Parathyroid adenoma (tissue), 2 donors: ENCODE results near the gene NLRP1.

ENCODE experiments used
- H2AFZ ChIP-seq: fragments of 300-600 bp; sonication (generic); one replicate; pipeline ENCODE4 v1.7.0; 2017; ENCODE audit warnings: antibody characterized with exemption, mild to moderate bottlenecking
- H3K27ac ChIP-seq: fragments of 300-600 bp; sonication (generic); one replicate; pipeline ENCODE4 v1.7.0; 2017
- H3K27me3 ChIP-seq: fragments of 300-600 bp; sonication (generic); one replicate; pipeline ENCODE4 v1.7.0; 2017; ENCODE audit warnings: low read length; ENCODE audit not compliant: control insufficient read depth, insufficient read depth
- H3K36me3 ChIP-seq: fragments of 300-600 bp; sonication (generic); one replicate; pipeline ENCODE4 v1.7.0; 2017; ENCODE audit warnings: low read length; ENCODE audit not compliant: control insufficient read depth, insufficient read depth
- H3K4me1 ChIP-seq: fragments of 300-600 bp; sonication (generic); one replicate; pipeline ENCODE4 v1.7.0; 2017; ENCODE audit warnings: control low read depth
- H3K4me2 ChIP-seq: fragments of 300-600 bp; sonication (generic); one replicate; pipeline ENCODE4 v1.7.0; 2017; ENCODE audit warnings: low read length
- H3K4me3 ChIP-seq: fragments of 300-600 bp; sonication (generic); one replicate; pipeline ENCODE4 v1.7.0; 2017; ENCODE audit warnings: low read depth, low read length
- H3K79me2 ChIP-seq: fragments of 300-600 bp; sonication (generic); one replicate; pipeline ENCODE4 v1.7.0; 2017; ENCODE audit warnings: control low read depth
- H3K9ac ChIP-seq: fragments of 300-600 bp; sonication (generic); one replicate; pipeline ENCODE4 v1.7.0; 2017; ENCODE audit warnings: mild to moderate bottlenecking
- H3K9me3 ChIP-seq: fragments of 300-600 bp; sonication (generic); one replicate; pipeline ENCODE4 v1.7.0; 2017; ENCODE audit warnings: low read length; ENCODE audit not compliant: control insufficient read depth
- TF ChIP-seq, protein P1 (sequence below): fragments of 300-600 bp; sonication (generic); IDR thresholded peaks from one replicate; pipeline ENCODE4 v1.7.0; 2017; ENCODE audit warnings: antibody characterized with exemption, mild to moderate bottlenecking
- donor health status: primary hyperparathyroidism.

The NLRP1 gene

DNA sequence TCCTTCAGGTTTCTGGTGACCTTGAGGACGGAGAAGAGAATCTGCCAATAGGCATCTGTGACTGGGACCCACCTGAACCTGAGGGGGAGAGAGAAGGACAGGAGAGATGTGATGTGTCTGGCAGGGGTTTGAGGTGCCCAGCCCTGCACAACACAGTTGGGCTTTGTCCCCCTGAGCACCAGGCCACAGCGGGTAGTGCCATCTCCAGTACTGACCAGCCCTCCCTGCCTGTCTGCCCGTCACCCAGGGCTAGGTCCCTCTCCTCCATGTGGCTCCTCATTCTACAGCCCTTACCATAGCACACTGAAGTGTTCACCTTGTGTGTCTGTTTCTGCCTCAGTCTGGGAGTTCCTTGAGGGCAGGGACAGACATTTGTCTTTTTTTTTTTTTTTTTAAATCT is 30.8 kb downstream of the NLRP1 start:
- H2AFZ ChIP-seq = no peak overlapping the region
- no peaks in the 10 kb centered on the region for H3K9me3 ChIP-seq
- H3K4me2 ChIP-seq = no peak overlapping the region
- H3K36me3 ChIP-seq = no peaks in the 10 kb centered on the region
- no peaks in the 10 kb centered on the region for H3K27me3 ChIP-seq
- no peak overlapping the region for H3K27ac ChIP-seq
- H3K79me2 ChIP-seq = no peaks in the 10 kb centered on the region
- no peaks in the 10 kb centered on the region for H3K4me1 ChIP-seq
- H3K4me3 ChIP-seq = no peak overlapping the region
- TF ChIP-seq, protein P1, sequence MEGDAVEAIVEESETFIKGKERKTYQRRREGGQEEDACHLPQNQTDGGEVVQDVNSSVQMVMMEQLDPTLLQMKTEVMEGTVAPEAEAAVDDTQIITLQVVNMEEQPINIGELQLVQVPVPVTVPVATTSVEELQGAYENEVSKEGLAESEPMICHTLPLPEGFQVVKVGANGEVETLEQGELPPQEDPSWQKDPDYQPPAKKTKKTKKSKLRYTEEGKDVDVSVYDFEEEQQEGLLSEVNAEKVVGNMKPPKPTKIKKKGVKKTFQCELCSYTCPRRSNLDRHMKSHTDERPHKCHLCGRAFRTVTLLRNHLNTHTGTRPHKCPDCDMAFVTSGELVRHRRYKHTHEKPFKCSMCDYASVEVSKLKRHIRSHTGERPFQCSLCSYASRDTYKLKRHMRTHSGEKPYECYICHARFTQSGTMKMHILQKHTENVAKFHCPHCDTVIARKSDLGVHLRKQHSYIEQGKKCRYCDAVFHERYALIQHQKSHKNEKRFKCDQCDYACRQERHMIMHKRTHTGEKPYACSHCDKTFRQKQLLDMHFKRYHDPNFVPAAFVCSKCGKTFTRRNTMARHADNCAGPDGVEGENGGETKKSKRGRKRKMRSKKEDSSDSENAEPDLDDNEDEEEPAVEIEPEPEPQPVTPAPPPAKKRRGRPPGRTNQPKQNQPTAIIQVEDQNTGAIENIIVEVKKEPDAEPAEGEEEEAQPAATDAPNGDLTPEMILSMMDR = no peak
- H3K9ac ChIP-seq = no peak overlapping the region

DNA sequence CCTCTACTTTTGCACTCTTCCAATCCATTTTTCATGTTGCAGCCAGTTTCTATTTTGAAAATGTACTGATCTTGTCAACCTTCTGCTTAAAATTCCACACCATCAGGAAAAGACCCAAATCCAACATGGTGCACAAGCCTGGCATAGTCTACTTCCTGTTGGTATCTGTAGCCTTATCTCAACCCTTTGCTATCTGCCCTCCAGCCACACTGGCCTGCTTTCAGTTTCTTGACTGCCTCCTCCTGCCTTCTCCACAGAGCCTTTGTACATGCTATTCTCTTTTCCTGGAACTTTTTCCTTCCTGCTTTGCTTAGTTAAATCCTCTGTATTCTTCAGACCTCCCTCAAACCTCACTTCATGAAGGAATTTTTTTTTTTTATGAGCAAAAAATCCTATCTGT is 31.5 kb downstream of the NLRP1 start:
- H3K36me3 ChIP-seq = no peaks in the 10 kb centered on the region
- H3K4me2 ChIP-seq = no peak overlapping the region
- H3K9ac ChIP-seq = no peak overlapping the region
- H3K27ac ChIP-seq = no peak overlapping the region
- no peaks in the 10 kb centered on the region for H3K9me3 ChIP-seq
- TF ChIP-seq, protein P1 = no peak
- no peaks in the 10 kb centered on the region for H3K4me1 ChIP-seq
- H2AFZ ChIP-seq = no peak overlapping the region
- H3K4me3 ChIP-seq = no peak overlapping the region
- no peaks in the 10 kb centered on the region for H3K27me3 ChIP-seq
- H3K79me2 ChIP-seq = no peaks in the 10 kb centered on the region

DNA sequence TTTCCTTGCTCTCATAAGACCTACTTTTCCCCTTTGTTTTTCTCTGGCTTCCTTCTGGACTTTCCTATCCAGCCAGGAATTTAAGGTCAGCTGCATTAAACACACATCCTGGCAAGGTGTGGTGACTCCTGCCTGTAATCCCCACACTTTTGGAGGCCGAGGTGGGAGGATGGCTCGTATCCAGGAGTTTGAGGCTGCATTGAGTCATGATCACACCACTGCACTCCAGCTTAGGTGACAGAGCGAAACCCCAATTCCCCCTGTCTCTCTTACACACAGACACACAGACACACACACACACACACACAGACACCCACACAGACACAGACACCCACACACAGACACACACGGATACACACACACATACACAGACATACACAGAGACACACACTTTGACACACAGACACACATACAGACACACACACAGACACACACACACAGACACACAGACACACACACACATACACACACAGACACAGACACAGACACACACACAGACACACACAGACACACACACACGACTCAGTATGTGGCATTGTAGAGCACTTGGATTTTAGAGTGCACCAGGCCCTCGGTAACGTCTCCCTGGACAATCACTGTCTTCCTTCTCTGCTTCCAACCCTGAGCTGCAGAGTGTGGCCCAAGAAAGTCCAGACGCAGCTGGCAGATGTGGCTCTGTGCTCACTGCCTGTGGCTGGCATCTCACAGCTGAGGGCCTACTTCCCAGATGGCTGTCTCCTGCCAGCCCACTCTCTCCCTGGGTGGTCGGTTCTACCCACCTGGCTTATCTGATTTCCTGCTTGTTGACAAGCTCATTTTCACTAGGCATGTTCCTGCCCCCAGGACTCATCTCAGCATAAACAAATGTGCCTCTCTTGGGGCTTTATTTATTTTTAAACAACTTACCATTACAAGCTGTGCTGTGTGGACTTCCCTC is 39.0 kb downstream of the NLRP1 start:
- Histone ChIP-seq H3K79me2 (no peaks in the 10 kb centered on the region), H3K4me2 (no peak overlapping the region), H3K27me3 (no peaks in the 10 kb centered on the region), H3K4me3 (no peak overlapping the region), H3K27ac (no peak overlapping the region), H2AFZ (no peak overlapping the region), H3K36me3 (no peaks in the 10 kb centered on the region), H3K9me3 (no peaks in the 10 kb centered on the region), H3K4me1 (no peaks in the 10 kb centered on the region), H3K9ac (no peak overlapping the region)
- TF ChIP-seq, protein P1 = no peak

DNA sequence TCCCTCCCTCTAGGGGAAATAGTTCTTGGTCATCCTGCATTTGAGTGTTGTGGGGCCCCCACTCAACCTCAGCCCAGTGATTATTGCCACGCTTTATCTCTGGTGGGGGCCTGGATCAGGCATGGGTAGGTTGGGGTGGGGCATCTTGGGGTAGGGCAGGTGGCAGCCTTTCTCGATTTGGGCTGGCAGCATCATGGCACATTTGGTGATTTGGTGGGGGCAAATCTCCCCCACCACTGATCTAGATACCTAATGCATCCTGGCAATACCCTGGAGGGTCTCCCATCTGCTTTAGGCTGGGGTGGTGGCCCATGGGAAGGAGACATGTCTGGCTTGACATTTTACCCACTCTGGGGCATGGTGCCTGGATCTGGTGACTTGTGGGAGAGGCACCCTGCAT is 40.2 kb downstream of the NLRP1 start:
- Histone ChIP-seq H3K4me2 (no peak overlapping the region), H3K4me3 (no peak overlapping the region), H3K9ac (no peak overlapping the region), H3K27ac (no peak overlapping the region), H3K27me3 (no peaks in the 10 kb centered on the region), H3K79me2 (no peaks in the 10 kb centered on the region), H3K9me3 (no peaks in the 10 kb centered on the region), H3K4me1 (no peaks in the 10 kb centered on the region), H2AFZ (no peak overlapping the region), H3K36me3 (no peaks in the 10 kb centered on the region)
- TF ChIP-seq, protein P1 = no peak
